ENCODE measurements around the gene LYRM4.

Gene LYRM4

GRCh38 chr6:5149891-5150290 is 110.9 kb downstream of the LYRM4 start:
- no peak for TF ChIP-seq EZH2 (IDR thresholded peaks at IDR 0.05; ENCODE audit: borderline replicate concordance, low read length)
- TF ChIP-seq, protein P1, sequence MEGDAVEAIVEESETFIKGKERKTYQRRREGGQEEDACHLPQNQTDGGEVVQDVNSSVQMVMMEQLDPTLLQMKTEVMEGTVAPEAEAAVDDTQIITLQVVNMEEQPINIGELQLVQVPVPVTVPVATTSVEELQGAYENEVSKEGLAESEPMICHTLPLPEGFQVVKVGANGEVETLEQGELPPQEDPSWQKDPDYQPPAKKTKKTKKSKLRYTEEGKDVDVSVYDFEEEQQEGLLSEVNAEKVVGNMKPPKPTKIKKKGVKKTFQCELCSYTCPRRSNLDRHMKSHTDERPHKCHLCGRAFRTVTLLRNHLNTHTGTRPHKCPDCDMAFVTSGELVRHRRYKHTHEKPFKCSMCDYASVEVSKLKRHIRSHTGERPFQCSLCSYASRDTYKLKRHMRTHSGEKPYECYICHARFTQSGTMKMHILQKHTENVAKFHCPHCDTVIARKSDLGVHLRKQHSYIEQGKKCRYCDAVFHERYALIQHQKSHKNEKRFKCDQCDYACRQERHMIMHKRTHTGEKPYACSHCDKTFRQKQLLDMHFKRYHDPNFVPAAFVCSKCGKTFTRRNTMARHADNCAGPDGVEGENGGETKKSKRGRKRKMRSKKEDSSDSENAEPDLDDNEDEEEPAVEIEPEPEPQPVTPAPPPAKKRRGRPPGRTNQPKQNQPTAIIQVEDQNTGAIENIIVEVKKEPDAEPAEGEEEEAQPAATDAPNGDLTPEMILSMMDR (IDR thresholded peaks at IDR 0.05; ENCODE audit: low read length), result no peak
- Histone ChIP-seq H3K36me3 (ENCODE audit: insufficient read depth, low read length) (no peaks in the 10 kb centered on the region), H3K4me2 (ENCODE audit: low read length) (no peak overlapping the region)

GRCh38 chr6:5149159-5149704 is 111.5 kb downstream of the LYRM4 start:
- H3F3A ChIP-seq (ENCODE audit: insufficient read depth, low read length), result no peaks in the 10 kb centered on the region
- TF ChIP-seq, protein P1 (IDR thresholded peaks at IDR 0.05; ENCODE audit: low read length), result no peak
- no peak for TF ChIP-seq EZH2 (IDR thresholded peaks at IDR 0.05; ENCODE audit: borderline replicate concordance, low read length)
- no peaks in the 10 kb centered on the region for H3K9me3 ChIP-seq (ENCODE audit: low read length)
- no peaks in the 10 kb centered on the region for H4K20me1 ChIP-seq (ENCODE audit: insufficient read depth, low read length)
- H3K27ac ChIP-seq (ENCODE audit: low read depth, low read length, poor library complexity, severe bottlenecking), result no peak overlapping the region
- H3K27me3 ChIP-seq (ENCODE audit: insufficient read depth, low read length), result no peaks in the 10 kb centered on the region
- H3K4me3 ChIP-seq (ENCODE audit: low read depth, low read length, poor library complexity, severe bottlenecking), result no peak overlapping the region
- no peaks in the 10 kb centered on the region for H3K79me2 ChIP-seq (ENCODE audit: insufficient read depth, low read length)
- no peaks in the 10 kb centered on the region for H3K36me3 ChIP-seq (ENCODE audit: insufficient read depth, low read length)
- no peaks in the 10 kb centered on the region for H3K9me2 ChIP-seq (ENCODE audit: low read depth, low read length)
- H3K4me2 ChIP-seq (ENCODE audit: low read length), result no peak overlapping the region
- H2AFZ ChIP-seq (ENCODE audit: low read length), result no peak overlapping the region
- no peaks in the 10 kb centered on the region for H3K4me1 ChIP-seq (ENCODE audit: insufficient read depth, low read length, severe bottlenecking)
- H3K9ac ChIP-seq (ENCODE audit: low read length), result no peak overlapping the region

More at GRCh38 chr6:5149891-5150290, 110.9 kb downstream of the LYRM4 start:
- H3K79me2 ChIP-seq (ENCODE audit: insufficient read depth, low read length), result no peaks in the 10 kb centered on the region
- no peaks in the 10 kb centered on the region for H4K20me1 ChIP-seq (ENCODE audit: insufficient read depth, low read length)
- H3K9me3 ChIP-seq (ENCODE audit: low read length), result no peaks in the 10 kb centered on the region
- H2AFZ ChIP-seq (ENCODE audit: low read length), result no peak overlapping the region
- no peak overlapping the region for H3K9ac ChIP-seq (ENCODE audit: low read length)
- H3K27ac ChIP-seq (ENCODE audit: low read depth, low read length, poor library complexity, severe bottlenecking), result no peak overlapping the region
- no peak overlapping the region for H3K4me3 ChIP-seq (ENCODE audit: low read depth, low read length, poor library complexity, severe bottlenecking)
- no peaks in the 10 kb centered on the region for H3K9me2 ChIP-seq (ENCODE audit: low read depth, low read length)
- no peaks in the 10 kb centered on the region for H3K27me3 ChIP-seq (ENCODE audit: insufficient read depth, low read length)
- no peaks in the 10 kb centered on the region for H3K4me1 ChIP-seq (ENCODE audit: insufficient read depth, low read length, severe bottlenecking)
- H3F3A ChIP-seq (ENCODE audit: insufficient read depth, low read length), result no peaks in the 10 kb centered on the region

DNA sequence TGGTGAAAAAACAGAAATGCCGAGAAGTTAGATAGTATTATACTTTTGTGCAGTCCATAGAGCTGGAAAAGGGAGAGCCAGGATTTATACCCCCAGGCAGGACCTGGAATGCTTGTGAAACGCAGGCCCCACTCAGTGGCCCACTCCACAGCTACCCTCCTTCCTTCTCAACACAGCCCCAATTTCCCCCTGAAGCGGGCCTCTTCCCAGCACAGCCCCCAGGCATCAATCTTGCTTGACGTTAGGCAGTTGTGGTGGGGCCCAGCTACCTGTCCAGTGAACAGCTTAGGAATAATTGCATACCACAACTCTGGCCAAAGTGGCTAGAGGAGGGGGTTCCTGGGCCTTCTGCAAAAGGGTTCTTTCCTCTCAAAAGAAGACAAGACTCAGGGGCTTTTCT is 114.4 kb downstream of the LYRM4 start:
- Histone ChIP-seq H3K9me3 (ENCODE audit: low read length) (no peaks in the 10 kb centered on the region), H3K9ac (ENCODE audit: low read length) (no peak overlapping the region), H3K4me3 (ENCODE audit: low read depth, low read length, poor library complexity, severe bottlenecking) (no peak overlapping the region), H3K27ac (ENCODE audit: low read depth, low read length, poor library complexity, severe bottlenecking) (no peak overlapping the region), H2AFZ (ENCODE audit: low read length) (no peak overlapping the region), H3K9me2 (ENCODE audit: low read depth, low read length) (no peaks in the 10 kb centered on the region), H3K4me1 (ENCODE audit: insufficient read depth, low read length, severe bottlenecking) (no peaks in the 10 kb centered on the region), H4K20me1 (ENCODE audit: insufficient read depth, low read length) (no peaks in the 10 kb centered on the region), H3K36me3 (ENCODE audit: insufficient read depth, low read length) (no peaks in the 10 kb centered on the region), H3F3A (ENCODE audit: insufficient read depth, low read length) (no peaks in the 10 kb centered on the region), H3K27me3 (ENCODE audit: insufficient read depth, low read length) (no peaks in the 10 kb centered on the region), H3K79me2 (ENCODE audit: insufficient read depth, low read length) (no peaks in the 10 kb centered on the region), H3K4me2 (ENCODE audit: low read length) (no peak overlapping the region)
- TF ChIP-seq EZH2 (IDR thresholded peaks at IDR 0.05; ENCODE audit: borderline replicate concordance, low read length), result no peak
- TF ChIP-seq, protein P1 (IDR thresholded peaks at IDR 0.05; ENCODE audit: low read length), result no peak

Data from OCI-LY1 (cell line).